Measurements from ENCODE around the gene KRT7.
A peak's percentile ranks its signal among the peaks of the same experiment; 100 is the strongest.
"Not testable (repeated sequence)": the region's sequence is repeated elsewhere in the genome, so short reads cannot be mapped to it uniquely, and the experiment has no call there.

Gene KRT7

GRCh38 chr12:52278575-52279421, 45.8 kb downstream of the KRT7 start:
- DNase-seq (ENCODE audit: low spot score) = peak; percentile 51

- no peak for DNase-seq (ENCODE audit: low spot score)
These were observed 46.6 kb downstream of the KRT7 start for GRCh38 chr12:52279422-52280318.

- no peak for DNase-seq (ENCODE audit: low spot score)
These were observed 47.3 kb downstream of the KRT7 start for GRCh38 chr12:52280319-52280795.

- DNase-seq (ENCODE audit: low spot score) = no peak
These were observed 47.9 kb downstream of the KRT7 start for GRCh38 chr12:52280796-52281560.

- no peak for DNase-seq (ENCODE audit: low spot score)
These were observed 51.6 kb downstream of the KRT7 start for GRCh38 chr12:52284562-52285171.

GRCh38 chr12:52285172-52285745, 52.2 kb downstream of the KRT7 start:
- no peak for DNase-seq (ENCODE audit: low spot score)

- no peak for DNase-seq (ENCODE audit: low spot score)
These were observed 52.9 kb downstream of the KRT7 start for GRCh38 chr12:52285851-52286530.

- not testable (repeated sequence) for DNase-seq (ENCODE audit: low spot score)
These were observed 54.1 kb downstream of the KRT7 start for GRCh38 chr12:52286857-52287785.

GRCh38 chr12:52287816-52288805, 55.1 kb downstream of the KRT7 start:
- not testable (repeated sequence) for DNase-seq (ENCODE audit: low spot score)

GRCh38 chr12:52290483-52291134, 57.6 kb downstream of the KRT7 start:
- not testable (repeated sequence) for DNase-seq (ENCODE audit: low spot score)

- no peak for DNase-seq (ENCODE audit: low spot score)
These were observed 58.4 kb downstream of the KRT7 start, which contains the start of gene KRT81 for GRCh38 chr12:52291267-52291935. KRT81 (minus strand) TSS chr12:52291534; CDS start chr12:52291465, 69 bp downstream.

GRCh38 chr12:52293926-52294325, 60.9 kb downstream of the KRT7 start:
- no peak for DNase-seq (ENCODE audit: low spot score)

- DNase-seq (ENCODE audit: low spot score) = no peak
These were observed 61.8 kb downstream of the KRT7 start for GRCh38 chr12:52294803-52295202.

GRCh38 chr12:52295663-52296062, 62.6 kb downstream of the KRT7 start:
- no peak for DNase-seq (ENCODE audit: low spot score)

GRCh38 chr12:52296572-52297215, 63.7 kb downstream of the KRT7 start:
- no peak for DNase-seq (ENCODE audit: low spot score)

Data from hematopoietic multipotent progenitor cell treated with erythropoietin and hydrocortisone succinate and interleukin-3 and kit ligand, for 17 days (in vitro differentiated cells).